Large intestine (tissue), 3 donors: ENCODE measurements around the gene FGF14. TPM values are rescaled to one million over a fixed set of nuclear protein-coding genes. Genes with fewer than 3 reads are reported as not detected.

Experiments
- DNase-seq, 2 donors: peaks; one replicate each; pipeline versions ENCODE4 v3.0.0 to v3.0.0-alpha.2; 2013
- H3K27ac ChIP-seq: one replicate; pipeline ENCODE4 v1.5.1; 2013; ENCODE audit warnings: low read length
- H3K27me3 ChIP-seq: 2 replicates; pipeline ENCODE4 v1.6.1; 2013; ENCODE audit warnings: low read length; ENCODE audit not compliant: control insufficient read depth, insufficient read depth
- H3K36me3 ChIP-seq: 2 replicates; pipeline ENCODE4 v1.6.1; 2013; ENCODE audit warnings: low read length; ENCODE audit not compliant: control insufficient read depth, insufficient read depth
- H3K4me1 ChIP-seq: one replicate; pipeline ENCODE4 v1.6.1; 2013; ENCODE audit warnings: low read length; ENCODE audit not compliant: control insufficient read depth, insufficient read depth
- H3K4me3 ChIP-seq: one replicate; pipeline ENCODE4 v1.5.1; 2013; ENCODE audit warnings: low read length
- H3K9me3 ChIP-seq: one replicate; pipeline ENCODE4 v1.6.1; 2013; ENCODE audit warnings: mild to moderate bottlenecking, low read depth, low read length, moderate library complexity; ENCODE audit not compliant: control insufficient read depth
- WGBS: methylation state at CpG from one replicate; pipeline ENCODE4 v1.1.5; 2013; ENCODE audit warnings: low lambda C conversion rate; ENCODE audit not compliant: insufficient coverage; 5-methylcytosine and 5-hydroxymethylcytosine counted together
- polyA plus RNA-seq: library from polyadenylated mRNA; unstranded; fragments of 120-200 nt; gene quantifications from one replicate; pipeline ENCODE4 v1.2.1, GENCODE V29; 2013

The FGF14 gene
- polyA plus RNA-seq, 1 donor: 2.1 TPM

GRCh38 chr13:102311901-102312300 is 89.9 kb downstream of the FGF14 start:
- Histone ChIP-seq H3K27me3 (no peaks in the 10 kb centered on the region), H3K4me3 (no peak overlapping the region), H3K9me3 (no peaks in the 10 kb centered on the region), H3K4me1 (no peaks in the 10 kb centered on the region), H3K36me3 (no peaks in the 10 kb centered on the region), H3K27ac (no peak overlapping the region)
- 85% methylated on average over 2 of the region's 3 CpGs for WGBS
- no peak for DNase-seq

DNA sequence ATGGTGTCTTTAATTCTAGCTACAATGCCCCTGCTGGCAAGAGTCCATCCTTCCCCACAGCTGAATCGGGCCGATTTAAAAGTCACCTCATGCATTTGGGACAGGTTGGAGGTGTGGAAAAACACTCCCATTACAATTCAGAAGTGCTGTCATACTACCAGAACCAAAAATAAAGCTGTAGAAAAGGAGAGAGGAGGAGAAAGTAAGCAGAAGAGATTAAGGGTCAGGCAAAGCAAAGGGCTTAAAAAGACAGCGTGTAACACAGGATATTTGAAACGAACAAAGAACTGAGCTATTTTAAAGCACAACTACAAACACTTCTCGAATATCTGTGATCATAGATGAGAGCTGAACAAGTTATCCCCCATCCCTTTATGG is 90.4 kb downstream of the FGF14 start:
- Histone ChIP-seq H3K27ac (no peak overlapping the region), H3K36me3 (no peaks in the 10 kb centered on the region), H3K4me3 (no peak overlapping the region), H3K9me3 (no peaks in the 10 kb centered on the region), H3K27me3 (no peaks in the 10 kb centered on the region), H3K4me1 (no peaks in the 10 kb centered on the region)
- DNase-seq: no peak
- WGBS: 80% methylated on average over 2 of the region's 5 CpGs

DNA sequence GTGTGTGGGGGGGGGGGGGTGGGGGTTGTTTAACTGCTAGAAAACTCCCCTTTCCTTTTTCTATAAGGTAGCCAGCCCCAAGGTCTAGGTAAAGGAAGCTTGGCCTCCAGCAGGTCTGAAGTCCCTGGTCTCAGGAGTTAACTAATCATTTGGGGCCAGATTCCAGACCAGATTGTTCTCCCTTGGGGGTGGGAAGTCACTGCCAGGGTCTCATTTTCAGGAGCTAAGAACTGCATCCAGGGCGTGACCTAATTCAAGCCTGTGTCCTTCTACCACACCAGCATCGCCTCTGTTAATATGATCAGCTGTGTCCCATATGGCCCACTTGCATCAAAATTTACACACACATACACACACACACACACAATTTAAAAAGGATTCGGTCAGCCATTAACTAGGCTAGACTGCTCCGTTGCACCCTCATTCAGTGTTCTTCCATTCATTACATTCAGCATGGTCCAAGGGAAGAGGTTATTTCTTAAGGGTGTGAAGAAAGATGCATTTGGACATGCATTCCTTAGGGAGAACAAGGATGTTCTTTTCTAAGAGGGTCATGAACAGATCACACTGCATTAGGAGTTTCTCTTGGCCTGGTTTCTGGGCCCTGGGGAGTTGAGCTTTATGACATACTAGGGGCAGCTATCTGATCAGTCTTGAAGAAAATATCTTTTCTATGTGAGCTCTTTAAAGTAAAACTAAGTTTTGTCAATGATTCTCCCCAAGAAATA is 91.0 kb downstream of the FGF14 start:
- Histone ChIP-seq H3K27me3 (no peaks in the 10 kb centered on the region), H3K36me3 (no peaks in the 10 kb centered on the region), H3K4me1 (no peaks in the 10 kb centered on the region), H3K27ac (no peak overlapping the region), H3K9me3 (no peaks in the 10 kb centered on the region), H3K4me3 (no peak overlapping the region)
- DNase-seq: no peak
- no CpG with 5 or more reads among the region's 4 CpGs for WGBS

DNA sequence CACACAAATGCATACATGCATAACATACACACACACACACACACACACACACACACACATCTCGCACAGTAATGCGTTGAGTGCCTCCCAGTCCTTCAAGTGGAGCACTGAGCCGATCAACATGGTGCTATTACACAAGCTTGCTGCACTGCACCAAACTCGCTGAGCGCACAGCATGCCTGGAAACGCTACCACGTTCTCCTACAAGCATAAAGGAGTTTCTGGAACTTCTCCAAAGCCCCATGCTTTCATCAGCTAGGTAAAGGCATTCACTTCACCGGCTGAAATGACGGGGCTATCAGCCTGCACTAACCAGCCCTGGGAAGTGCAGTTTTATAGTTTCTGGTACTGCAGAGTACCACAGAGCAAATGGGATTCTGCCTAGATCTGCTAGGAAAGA is 92.7 kb downstream of the FGF14 start:
- H3K4me3 ChIP-seq: no peak overlapping the region
- H3K4me1 ChIP-seq: no peaks in the 10 kb centered on the region
- no CpG with 5 or more reads among the region's 9 CpGs for WGBS
- no peak overlapping the region for H3K27ac ChIP-seq
- no peaks in the 10 kb centered on the region for H3K36me3 ChIP-seq
- H3K27me3 ChIP-seq: no peaks in the 10 kb centered on the region
- H3K9me3 ChIP-seq: no peaks in the 10 kb centered on the region
- DNase-seq: no peak

DNA sequence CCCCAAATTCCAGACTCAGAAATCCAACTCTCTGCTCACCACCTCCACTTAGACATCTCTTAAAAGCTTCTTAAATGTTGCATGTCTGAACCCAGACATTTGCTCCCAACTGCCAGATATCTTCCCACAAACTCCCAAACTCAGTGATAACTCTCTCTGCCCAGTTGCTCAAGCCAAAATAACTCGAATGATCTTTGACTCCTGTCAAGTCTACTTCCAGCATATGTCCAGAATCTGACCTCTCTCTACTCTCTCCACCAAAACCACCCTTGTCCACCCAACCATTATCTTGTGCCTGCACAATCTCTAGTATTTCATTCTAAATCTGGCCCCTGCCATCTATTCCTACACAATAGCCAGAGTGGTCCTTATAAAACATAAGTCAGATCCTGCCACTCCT is 99.3 kb downstream of the FGF14 start:
- 80% methylated on average over 1 of the region's 1 CpG for WGBS
- H3K4me3 ChIP-seq: no peak overlapping the region
- DNase-seq: no peak
- H3K27me3 ChIP-seq: no peaks in the 10 kb centered on the region
- H3K4me1 ChIP-seq: no peaks in the 10 kb centered on the region
- H3K9me3 ChIP-seq: no peaks in the 10 kb centered on the region
- H3K27ac ChIP-seq: no peak overlapping the region
- no peaks in the 10 kb centered on the region for H3K36me3 ChIP-seq

DNA sequence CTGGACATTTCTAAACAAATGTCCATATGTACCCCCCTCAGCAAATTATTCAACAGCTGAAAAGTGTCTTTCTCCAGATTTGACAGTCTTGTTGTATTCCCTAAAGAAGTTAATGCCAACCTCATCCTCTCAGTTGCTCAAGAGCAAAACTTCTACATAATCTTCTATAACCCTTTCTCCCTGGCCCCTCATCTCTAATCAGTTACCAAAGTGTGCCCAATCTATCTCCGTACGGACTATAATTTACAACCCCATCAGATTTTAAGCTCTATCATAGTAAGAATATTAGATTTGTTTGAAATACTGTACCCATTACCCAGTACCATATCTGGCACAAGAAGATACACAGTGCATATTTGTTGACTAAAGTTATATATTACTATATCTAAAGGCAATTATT is 101.5 kb downstream of the FGF14 start:
- DNase-seq: no peak
- H3K9me3 ChIP-seq: no peaks in the 10 kb centered on the region
- no peaks in the 10 kb centered on the region for H3K4me1 ChIP-seq
- H3K27me3 ChIP-seq: no peaks in the 10 kb centered on the region
- H3K4me3 ChIP-seq: no peak overlapping the region
- no peak overlapping the region for H3K27ac ChIP-seq
- no CpG with 5 or more reads among the region's 2 CpGs for WGBS
- H3K36me3 ChIP-seq: no peaks in the 10 kb centered on the region

GRCh38 chr13:102299366-102299765 is 102.5 kb downstream of the FGF14 start:
- no peak for DNase-seq
- no peaks in the 10 kb centered on the region for H3K9me3 ChIP-seq
- WGBS: 85% methylated on average over 2 of the region's 6 CpGs

GRCh38 chr13:102298051-102298450 is 103.8 kb downstream of the FGF14 start:
- no peaks in the 10 kb centered on the region for H3K27me3 ChIP-seq
- no peaks in the 10 kb centered on the region for H3K9me3 ChIP-seq
- no peak for DNase-seq
- no peaks in the 10 kb centered on the region for H3K4me1 ChIP-seq
- WGBS: 73% methylated on average over 3 of the region's 3 CpGs
- no peaks in the 10 kb centered on the region for H3K36me3 ChIP-seq
- no peak overlapping the region for H3K4me3 ChIP-seq
- no peak overlapping the region for H3K27ac ChIP-seq

More at GRCh38 chr13:102299366-102299765, 102.5 kb downstream of the FGF14 start:
- no peaks in the 10 kb centered on the region for H3K36me3 ChIP-seq
- no peak overlapping the region for H3K27ac ChIP-seq
- H3K4me1 ChIP-seq: no peaks in the 10 kb centered on the region
- no peaks in the 10 kb centered on the region for H3K27me3 ChIP-seq
- no peak overlapping the region for H3K4me3 ChIP-seq

GRCh38 chr13:102295316-102296048 is 106.4 kb downstream of the FGF14 start:
- Histone ChIP-seq H3K27ac (no peak overlapping the region), H3K4me1 (no peaks in the 10 kb centered on the region), H3K9me3 (no peaks in the 10 kb centered on the region), H3K36me3 (no peaks in the 10 kb centered on the region), H3K4me3 (no peak overlapping the region), H3K27me3 (no peaks in the 10 kb centered on the region)
- DNase-seq: no peak
- 86% methylated on average over 1 of the region's 9 CpGs for WGBS

GRCh38 chr13:102294407-102295018 is 107.3 kb downstream of the FGF14 start:
- H3K27ac ChIP-seq: no peak overlapping the region

More at GRCh38 chr13:102294407-102295018, 107.3 kb downstream of the FGF14 start:
- Histone ChIP-seq H3K27me3 (no peaks in the 10 kb centered on the region), H3K4me3 (no peak overlapping the region), H3K4me1 (no peaks in the 10 kb centered on the region), H3K36me3 (no peaks in the 10 kb centered on the region), H3K9me3 (no peaks in the 10 kb centered on the region)
- 33% methylated on average over 1 of the region's 3 CpGs for WGBS
- DNase-seq: no peak
